ENCODE measurements around the gene MED20.
"Not testable (repeated sequence)": the region's sequence is repeated elsewhere in the genome, so short reads cannot be mapped to it uniquely, and the experiment has no call there.

Gene MED20

GRCh38 chr6:41920921-41921711 lies at the start of gene MED20, which contains the start of gene BYSL:
Gene MED20, minus strand, starts transcription at chr6:41921139. Its CDS starts 121 bp downstream, at chr6:41921018.
Gene BYSL, plus strand, starts transcription at chr6:41921499. Its CDS starts 64 bp downstream, at chr6:41921563.
- FAIRE-seq, result peak; percentile 30

- no peak for FAIRE-seq
Measured at GRCh38 chr6:41970436-41970846, 49.5 kb upstream of the MED20 start.

- no peak for FAIRE-seq
Measured at GRCh38 chr6:41967312-41968287, 46.7 kb upstream of the MED20 start.

- FAIRE-seq, result no peak
Measured at GRCh38 chr6:41966961-41967311, 46.0 kb upstream of the MED20 start.

GRCh38 chr6:41966214-41966920 lies 45.4 kb upstream of the MED20 start:
- no peak for FAIRE-seq

- no peak for FAIRE-seq
Measured at GRCh38 chr6:41965429-41966213, 44.7 kb upstream of the MED20 start.

GRCh38 chr6:41964201-41964887 lies 43.4 kb upstream of the MED20 start:
- FAIRE-seq, result no peak

- FAIRE-seq, result no peak
Measured at GRCh38 chr6:41963371-41963770, 42.4 kb upstream of the MED20 start.

- no peak for FAIRE-seq
Measured at GRCh38 chr6:41960028-41960427, 39.1 kb upstream of the MED20 start.

- FAIRE-seq, result no peak
Measured at GRCh38 chr6:41958022-41958856, 37.3 kb upstream of the MED20 start.

- FAIRE-seq, result no peak
Measured at GRCh38 chr6:41957117-41957516, 36.2 kb upstream of the MED20 start.

- no peak for FAIRE-seq
Measured at GRCh38 chr6:41955412-41955811, 34.5 kb upstream of the MED20 start.

GRCh38 chr6:41954668-41955067 lies 33.7 kb upstream of the MED20 start:
- no peak for FAIRE-seq

- no peak for FAIRE-seq
Measured at GRCh38 chr6:41947581-41948220, 26.8 kb upstream of the MED20 start.

- no peak for FAIRE-seq
Measured at GRCh38 chr6:41943456-41943855, 22.5 kb upstream of the MED20 start.

GRCh38 chr6:41942882-41943281 lies 21.9 kb upstream of the MED20 start:
- not testable (repeated sequence) for FAIRE-seq

GRCh38 chr6:41942067-41942851 lies 21.3 kb upstream of the MED20 start:
- FAIRE-seq, result no peak

- no peak for FAIRE-seq
Measured at GRCh38 chr6:41941280-41942066, 20.5 kb upstream of the MED20 start, which contains the start of gene CCND3. Gene CCND3, minus strand, starts transcription at chr6:41941808. Its CDS starts 159 bp downstream, at chr6:41941649.
